Measurements from ENCODE around the gene IGFL4.
A peak's percentile ranks its signal among the peaks of the same experiment; 100 is the strongest.

IGFL4 gene

GRCh38 chr19:46017095-46017429, 23.7 kb downstream of the IGFL4 start:
- no peaks in the 10 kb centered on the region; the same call in 1 of the 2 replicates for H3K4me1 ChIP-seq (ENCODE audit: control insufficient read depth, insufficient read depth, low read length)
- no peaks in the 10 kb centered on the region for H3K9me3 ChIP-seq (ENCODE audit: control insufficient read depth, insufficient read depth, low read depth, low read length)
- no peak overlapping the region for H3K4me3 ChIP-seq (ENCODE audit: low read depth, low read length)
- H3K27ac ChIP-seq (ENCODE audit: extremely low read depth, low read depth, low read length), result no peak overlapping the region
- TF ChIP-seq, protein P1, sequence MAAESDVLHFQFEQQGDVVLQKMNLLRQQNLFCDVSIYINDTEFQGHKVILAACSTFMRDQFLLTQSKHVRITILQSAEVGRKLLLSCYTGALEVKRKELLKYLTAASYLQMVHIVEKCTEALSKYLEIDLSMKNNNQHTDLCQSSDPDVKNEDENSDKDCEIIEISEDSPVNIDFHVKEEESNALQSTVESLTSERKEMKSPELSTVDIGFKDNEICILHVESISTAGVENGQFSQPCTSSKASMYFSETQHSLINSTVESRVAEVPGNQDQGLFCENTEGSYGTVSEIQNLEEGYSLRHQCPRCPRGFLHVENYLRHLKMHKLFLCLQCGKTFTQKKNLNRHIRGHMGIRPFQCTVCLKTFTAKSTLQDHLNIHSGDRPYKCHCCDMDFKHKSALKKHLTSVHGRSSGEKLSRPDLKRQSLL (tag by site-specific recombination; IDR thresholded peaks at IDR 0.05), result peak; percentile 26; the same call in 1 of the 2 replicates
- TF ChIP-seq, protein P2, sequence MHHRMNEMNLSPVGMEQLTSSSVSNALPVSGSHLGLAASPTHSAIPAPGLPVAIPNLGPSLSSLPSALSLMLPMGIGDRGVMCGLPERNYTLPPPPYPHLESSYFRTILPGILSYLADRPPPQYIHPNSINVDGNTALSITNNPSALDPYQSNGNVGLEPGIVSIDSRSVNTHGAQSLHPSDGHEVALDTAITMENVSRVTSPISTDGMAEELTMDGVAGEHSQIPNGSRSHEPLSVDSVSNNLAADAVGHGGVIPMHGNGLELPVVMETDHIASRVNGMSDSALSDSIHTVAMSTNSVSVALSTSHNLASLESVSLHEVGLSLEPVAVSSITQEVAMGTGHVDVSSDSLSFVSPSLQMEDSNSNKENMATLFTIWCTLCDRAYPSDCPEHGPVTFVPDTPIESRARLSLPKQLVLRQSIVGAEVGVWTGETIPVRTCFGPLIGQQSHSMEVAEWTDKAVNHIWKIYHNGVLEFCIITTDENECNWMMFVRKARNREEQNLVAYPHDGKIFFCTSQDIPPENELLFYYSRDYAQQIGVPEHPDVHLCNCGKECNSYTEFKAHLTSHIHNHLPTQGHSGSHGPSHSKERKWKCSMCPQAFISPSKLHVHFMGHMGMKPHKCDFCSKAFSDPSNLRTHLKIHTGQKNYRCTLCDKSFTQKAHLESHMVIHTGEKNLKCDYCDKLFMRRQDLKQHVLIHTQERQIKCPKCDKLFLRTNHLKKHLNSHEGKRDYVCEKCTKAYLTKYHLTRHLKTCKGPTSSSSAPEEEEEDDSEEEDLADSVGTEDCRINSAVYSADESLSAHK (tag by site-specific recombination; IDR thresholded peaks at IDR 0.05), result peak; percentile 98
- no peak for TF ChIP-seq ZNF629 (tag by site-specific recombination; IDR thresholded peaks at IDR 0.05)
- TF ChIP-seq ZNF558 (tag by site-specific recombination; IDR thresholded peaks at IDR 0.05), result no peak
- no peak for TF ChIP-seq YY2 (tag by site-specific recombination; IDR thresholded peaks at IDR 0.05)
- POLR2A ChIA-PET, result interaction anchor here (0.9 to 1.6 kb wide), 5 partner anchors 22 to 248 kb away, joined by 3 to 7 read pairs (median 7); partner anchors contain the start of genes CCDC61 and MYPOP
- CTCF ChIA-PET, result interaction anchor here (0.6 to 21.8 kb wide), 23 partner anchors 10 to 801 kb away, joined by 3 to 625 read pairs (median 4); partner anchors contain the start of genes CCDC61, IGFL4 and SYMPK
- no peaks in the 10 kb centered on the region; a peak in 1 of 3 replicates for H3K36me3 ChIP-seq (ENCODE audit: control insufficient read depth in 2 of 2, insufficient read depth in 1 of 2, low read length in 2 of 2)

- H3K4me3 ChIP-seq (ENCODE audit: low read depth, low read length), result peak overlapping the region; percentile 35
- no peaks in the 10 kb centered on the region for H3K9me3 ChIP-seq (ENCODE audit: control insufficient read depth, insufficient read depth, low read depth, low read length)
- no peak overlapping the region for H3K27ac ChIP-seq (ENCODE audit: extremely low read depth, low read depth, low read length)
- POLR2A ChIA-PET, result interaction anchor here (0.5 to 1.6 kb wide), 6 partner anchors 21 to 256 kb away, joined by 3 to 7 read pairs (median 6); partner anchors contain the start of genes CCDC61 and MYPOP
- no peaks in the 10 kb centered on the region; the same call in 1 of the 2 replicates for H3K4me1 ChIP-seq (ENCODE audit: control insufficient read depth, insufficient read depth, low read length)
- H3K36me3 ChIP-seq (ENCODE audit: control insufficient read depth in 2 of 2, insufficient read depth in 1 of 2, low read length in 2 of 2), result no peaks in the 10 kb centered on the region; a peak in 1 of 3 replicates
- TF ChIP-seq KLF1 (tag by site-specific recombination; IDR thresholded peaks at IDR 0.05) (peak; percentile 64), TCF7L2 (IDR thresholded peaks at IDR 0.05; ENCODE audit: borderline replicate concordance, low read depth, low read length) (no peak), KLF10 (tag by site-specific recombination; IDR thresholded peaks at IDR 0.05) (no peak), ZBTB48 (tag by site-specific recombination; IDR thresholded peaks at IDR 0.05) (no peak), KLF16 (tag by site-specific recombination; IDR thresholded peaks at IDR 0.05) (0 out of 2 replicates have a peak, but pooled peaks have one; percentile 16), ZBTB1 (tag by site-specific recombination; IDR thresholded peaks at IDR 0.05) (no peak), ZNF174 (tag by site-specific recombination; IDR thresholded peaks at IDR 0.05) (no peak), ZBTB17 (tag by site-specific recombination; IDR thresholded peaks at IDR 0.05) (no peak), ZNF707 (tag by site-specific recombination; IDR thresholded peaks at IDR 0.05) (no peak), KLF9 (tag by site-specific recombination; IDR thresholded peaks at IDR 0.05; ENCODE audit: low read depth) (no peak), ZFP41 (tag by site-specific recombination; IDR thresholded peaks at IDR 0.05; ENCODE audit: borderline replicate concordance) (no peak), ZSCAN30 (tag by site-specific recombination; IDR thresholded peaks at IDR 0.05) (peak; percentile 59; the same call in 1 of the 2 replicates), SP3 (tag by site-specific recombination; IDR thresholded peaks at IDR 0.05) (peak; percentile 51)
- TF ChIP-seq, protein P3, sequence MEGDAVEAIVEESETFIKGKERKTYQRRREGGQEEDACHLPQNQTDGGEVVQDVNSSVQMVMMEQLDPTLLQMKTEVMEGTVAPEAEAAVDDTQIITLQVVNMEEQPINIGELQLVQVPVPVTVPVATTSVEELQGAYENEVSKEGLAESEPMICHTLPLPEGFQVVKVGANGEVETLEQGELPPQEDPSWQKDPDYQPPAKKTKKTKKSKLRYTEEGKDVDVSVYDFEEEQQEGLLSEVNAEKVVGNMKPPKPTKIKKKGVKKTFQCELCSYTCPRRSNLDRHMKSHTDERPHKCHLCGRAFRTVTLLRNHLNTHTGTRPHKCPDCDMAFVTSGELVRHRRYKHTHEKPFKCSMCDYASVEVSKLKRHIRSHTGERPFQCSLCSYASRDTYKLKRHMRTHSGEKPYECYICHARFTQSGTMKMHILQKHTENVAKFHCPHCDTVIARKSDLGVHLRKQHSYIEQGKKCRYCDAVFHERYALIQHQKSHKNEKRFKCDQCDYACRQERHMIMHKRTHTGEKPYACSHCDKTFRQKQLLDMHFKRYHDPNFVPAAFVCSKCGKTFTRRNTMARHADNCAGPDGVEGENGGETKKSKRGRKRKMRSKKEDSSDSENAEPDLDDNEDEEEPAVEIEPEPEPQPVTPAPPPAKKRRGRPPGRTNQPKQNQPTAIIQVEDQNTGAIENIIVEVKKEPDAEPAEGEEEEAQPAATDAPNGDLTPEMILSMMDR (tag by site-specific recombination; IDR thresholded peaks at IDR 0.05), result peak; percentile 33; the same call in 1 of the 2 replicates
- TF ChIP-seq, protein P4, sequence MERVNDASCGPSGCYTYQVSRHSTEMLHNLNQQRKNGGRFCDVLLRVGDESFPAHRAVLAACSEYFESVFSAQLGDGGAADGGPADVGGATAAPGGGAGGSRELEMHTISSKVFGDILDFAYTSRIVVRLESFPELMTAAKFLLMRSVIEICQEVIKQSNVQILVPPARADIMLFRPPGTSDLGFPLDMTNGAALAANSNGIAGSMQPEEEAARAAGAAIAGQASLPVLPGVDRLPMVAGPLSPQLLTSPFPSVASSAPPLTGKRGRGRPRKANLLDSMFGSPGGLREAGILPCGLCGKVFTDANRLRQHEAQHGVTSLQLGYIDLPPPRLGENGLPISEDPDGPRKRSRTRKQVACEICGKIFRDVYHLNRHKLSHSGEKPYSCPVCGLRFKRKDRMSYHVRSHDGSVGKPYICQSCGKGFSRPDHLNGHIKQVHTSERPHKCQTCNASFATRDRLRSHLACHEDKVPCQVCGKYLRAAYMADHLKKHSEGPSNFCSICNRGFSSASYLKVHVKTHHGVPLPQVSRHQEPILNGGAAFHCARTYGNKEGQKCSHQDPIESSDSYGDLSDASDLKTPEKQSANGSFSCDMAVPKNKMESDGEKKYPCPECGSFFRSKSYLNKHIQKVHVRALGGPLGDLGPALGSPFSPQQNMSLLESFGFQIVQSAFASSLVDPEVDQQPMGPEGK (tag by site-specific recombination; IDR thresholded peaks at IDR 0.05), result 0 out of 2 replicates have a peak, but pooled peaks have one; percentile 35
- CTCF ChIA-PET, result interaction anchor here (0.6 to 21.8 kb wide), 21 partner anchors 11 to 802 kb away, joined by 3 to 625 read pairs (median 3); partner anchors contain the start of gene CCDC61
Measured at GRCh38 chr19:46016426-46017094, 24.2 kb downstream of the IGFL4 start.
